NCI-H146 treated with DMSO at 0.1 percent for 48 hours (cell line): ENCODE results near the gene NFATC2.
"Not testable (repeated sequence)": the region's sequence is repeated elsewhere in the genome, so short reads cannot be mapped to it uniquely, and the experiment has no call there.

Experiments used
- DNase-seq: peaks from one replicate; lab custom pipeline; 2025; ENCODE audit not compliant: unreplicated experiment; lab: John Stamatoyannopoulos, UW

The NFATC2 gene

GRCh38 chr20:51568533-51568932, 26.0 kb upstream of the NFATC2 start:
- not testable (repeated sequence) for DNase-seq

- DNase-seq: no peak
These were observed 25.1 kb upstream of the NFATC2 start for GRCh38 chr20:51567622-51568021.

GRCh38 chr20:51566594-51566993, 24.1 kb upstream of the NFATC2 start:
- DNase-seq: no peak

GRCh38 chr20:51565298-51566144, 23.0 kb upstream of the NFATC2 start:
- no peak for DNase-seq

- DNase-seq: no peak
These were observed 21.2 kb upstream of the NFATC2 start for GRCh38 chr20:51563486-51564332.

- no peak for DNase-seq
These were observed 20.6 kb upstream of the NFATC2 start for GRCh38 chr20:51563174-51563485.

GRCh38 chr20:51562332-51563173, 20.0 kb upstream of the NFATC2 start:
- no peak for DNase-seq

- DNase-seq: no peak
These were observed 19.5 kb upstream of the NFATC2 start for GRCh38 chr20:51562027-51562331.

- no peak for DNase-seq
These were observed 18.2 kb upstream of the NFATC2 start for GRCh38 chr20:51560550-51561307.

- DNase-seq: no peak
These were observed 17.5 kb upstream of the NFATC2 start for GRCh38 chr20:51560042-51560441.

GRCh38 chr20:51554538-51555165, 12.1 kb upstream of the NFATC2 start:
- no peak for DNase-seq

- DNase-seq: no peak
These were observed 11.5 kb upstream of the NFATC2 start for GRCh38 chr20:51553897-51554486.

- DNase-seq: no peak
These were observed 8.7 kb upstream of the NFATC2 start for GRCh38 chr20:51551186-51551585.

GRCh38 chr20:51549474-51549873, 7.0 kb upstream of the NFATC2 start:
- no peak for DNase-seq

- DNase-seq: no peak
These were observed 5.4 kb upstream of the NFATC2 start for GRCh38 chr20:51547951-51548350.

- DNase-seq: no peak
These were observed 3.0 kb upstream of the NFATC2 start for GRCh38 chr20:51545515-51545914.

- DNase-seq: no peak
These were observed 886 bp upstream of the NFATC2 start for GRCh38 chr20:51543422-51543788.

GRCh38 chr20:51542033-51542570, 417 bp downstream of the NFATC2 start:
- no peak for DNase-seq

- DNase-seq: no peak
These were observed 1.1 kb downstream of the NFATC2 start for GRCh38 chr20:51541189-51542032.
